Neural cell (in vitro differentiated cells): Measurements from ENCODE around the gene PLD4. TPM values are rescaled to one million over a fixed set of nuclear protein-coding genes. Genes with fewer than 3 reads are reported as not detected.

Experiments
- H2AFZ ChIP-seq: fragments of 200-600, 300-800 bp; sonication (generic), shearing (Covaris generic); 2 replicates; pipeline ENCODE4 v1.6.0; 2014; ENCODE audit warnings: low read depth, mild to moderate bottlenecking, antibody characterized with exemption, low read length, moderate library complexity
- H3F3A ChIP-seq: fragments of 200-600 bp; shearing (Covaris generic); 2 replicates; pipeline ENCODE4 v1.6.1; 2016; ENCODE audit warnings: mild to moderate bottlenecking, moderate library complexity, mixed read lengths, antibody characterized with exemption, low read length; ENCODE audit not compliant: insufficient read depth, poor library complexity, severe bottlenecking
- H3K27ac ChIP-seq: fragments of 200-600, 300-800 bp; sonication (generic), shearing (Covaris generic); 2 replicates; pipeline ENCODE4 v1.5.1; 2014; ENCODE audit warnings: mild to moderate bottlenecking, low read length, moderate library complexity
- H3K27me3 ChIP-seq: fragments of 300-800, 200-600 bp; sonication (generic), shearing (Covaris generic); 2 replicates; pipeline ENCODE4 v1.6.0; 2014; ENCODE audit warnings: mild to moderate bottlenecking, low read depth, low read length, moderate library complexity; ENCODE audit not compliant: insufficient read depth
- H3K36me3 ChIP-seq: fragments of 300-800, 200-600 bp; sonication (generic), shearing (Covaris generic); 2 replicates; pipeline ENCODE4 v1.5.1; 2014; ENCODE audit warnings: mild to moderate bottlenecking, antibody characterized with exemption, low read length, moderate library complexity; ENCODE audit not compliant: insufficient read depth
- H3K4me2 ChIP-seq: fragments of 300-800, 200-600 bp; sonication (generic), shearing (Covaris generic); 2 replicates; pipeline ENCODE4 v1.6.0; 2014; ENCODE audit warnings: mild to moderate bottlenecking, low read length
- H3K4me3 ChIP-seq: fragments of 300-800, 200-600 bp; sonication (generic), shearing (Covaris generic); 2 replicates; pipeline ENCODE4 v1.5.1; 2014; ENCODE audit warnings: mild to moderate bottlenecking, low read length, moderate library complexity
- H3K79me2 ChIP-seq: fragments of 200-600 bp; shearing (Covaris generic); replicated peaks from 2 replicates; pipeline ENCODE4 v1.6.0; 2014; ENCODE audit warnings: mild to moderate bottlenecking, low read length, moderate library complexity; ENCODE audit not compliant: insufficient read depth
- H3K9ac ChIP-seq: fragments of 300-800, 200-600 bp; sonication (generic), shearing (Covaris generic); 2 replicates; pipeline ENCODE4 v1.6.1; 2016; ENCODE audit warnings: mild to moderate bottlenecking, low read length, mixed read lengths
- H3K9me2 ChIP-seq: fragments of 200-600 bp; shearing (Covaris generic); 2 replicates; pipeline ENCODE4 v1.6.1; 2016; ENCODE audit warnings: mild to moderate bottlenecking, low read length, mixed read lengths; ENCODE audit not compliant: insufficient read depth
- H3K9me3 ChIP-seq: fragments of 200-600, 300-800 bp; sonication (generic), shearing (Covaris generic); 2 replicates; pipeline ENCODE4 v1.6.1; 2016; ENCODE audit warnings: mild to moderate bottlenecking, mixed run types, low read length, moderate library complexity, mixed read lengths
- H4K20me1 ChIP-seq: fragments of 200-600 bp; shearing (Covaris generic); 2 replicates; pipeline ENCODE4 v1.6.1; 2016; ENCODE audit warnings: mild to moderate bottlenecking, mixed run types; ENCODE audit not compliant: insufficient read depth
- EP300 ChIP-seq: fragments of 450-650 bp; conservative IDR thresholded peaks from 2 replicates; pipeline ENCODE4 v1.6.1; 2014; ENCODE audit warnings: antibody characterized with exemption, mild to moderate bottlenecking, moderate library complexity; ENCODE audit not compliant: poor library complexity, severe bottlenecking
- EZH2 ChIP-seq: fragments of 200-600, 300-800 bp; shearing (Covaris generic), sonication (generic); IDR thresholded peaks from 2 replicates; pipeline ENCODE4 v1.6.1; 2014; ENCODE audit warnings: antibody characterized with exemption, low read length, borderline replicate concordance, mild to moderate bottlenecking; ENCODE audit not compliant: insufficient read depth, poor library complexity, severe bottlenecking
- MXI1 ChIP-seq: fragments of 450-650 bp; conservative IDR thresholded peaks from 2 replicates; pipeline ENCODE4 v1.6.1; 2014; ENCODE audit warnings: antibody characterized with exemption, mild to moderate bottlenecking; ENCODE audit not compliant: poor library complexity, severe bottlenecking
- POLR2AphosphoS5 ChIP-seq: IDR thresholded peaks from 2 replicates; pipeline ENCODE4 v1.6.1; 2012
- RAD21 ChIP-seq: fragments of 450-650 bp; conservative IDR thresholded peaks from 2 replicates; pipeline ENCODE4 v1.6.1; 2014; ENCODE audit warnings: antibody characterized with exemption, mild to moderate bottlenecking, moderate library complexity
- SMC3 ChIP-seq: fragments of 450-650 bp; conservative IDR thresholded peaks from 2 replicates; pipeline ENCODE4 v1.6.1; 2014; ENCODE audit warnings: antibody characterized with exemption, mild to moderate bottlenecking, moderate library complexity; ENCODE audit not compliant: poor library complexity
- TAF1 ChIP-seq: IDR thresholded peaks from 2 replicates; pipeline ENCODE4 v1.6.1; 2012; ENCODE audit warnings: low read depth
- polyA plus RNA-seq: library from polyadenylated mRNA; depleted of rRNA; stranded (reverse); fragments of >200 nt; gene quantifications from 2 replicates; pipeline ENCODE4 v1.2.3, GENCODE V29; 2014
- TF ChIP-seq, protein P1 (sequence below): fragments of 450-650 bp; IDR thresholded peaks from 2 replicates; pipeline ENCODE4 v1.5.1; 2014; ENCODE audit warnings: antibody characterized with exemption, mild to moderate bottlenecking, moderate library complexity; ENCODE audit not compliant: poor library complexity, severe bottlenecking
- TF ChIP-seq, protein P2 (sequence below): IDR thresholded peaks from 2 replicates; pipeline ENCODE4 v1.6.1; 2012; ENCODE audit warnings: borderline replicate concordance

The PLD4 gene
- polyA plus RNA-seq, 1 donor from 2014 or later: not detected

GRCh38 chr14:104966261-104966865 lies 41.7 kb downstream of the PLD4 start:
- H3K27me3 ChIP-seq: no peaks in the 10 kb centered on the region
- H4K20me1 ChIP-seq: no peaks in the 10 kb centered on the region
- H3K27ac ChIP-seq: no peak overlapping the region
- H2AFZ ChIP-seq: no peak overlapping the region
- H3K9me3 ChIP-seq: no peaks in the 10 kb centered on the region
- no peaks in the 10 kb centered on the region for H3K79me2 ChIP-seq
- no peaks in the 10 kb centered on the region for H3K36me3 ChIP-seq
- H3F3A ChIP-seq: no peaks in the 10 kb centered on the region
- H3K4me3 ChIP-seq: no peak overlapping the region
- H3K9ac ChIP-seq: no peak overlapping the region
- no peaks in the 10 kb centered on the region for H3K9me2 ChIP-seq
- H3K4me2 ChIP-seq: no peak overlapping the region
- TF ChIP-seq, protein P1, sequence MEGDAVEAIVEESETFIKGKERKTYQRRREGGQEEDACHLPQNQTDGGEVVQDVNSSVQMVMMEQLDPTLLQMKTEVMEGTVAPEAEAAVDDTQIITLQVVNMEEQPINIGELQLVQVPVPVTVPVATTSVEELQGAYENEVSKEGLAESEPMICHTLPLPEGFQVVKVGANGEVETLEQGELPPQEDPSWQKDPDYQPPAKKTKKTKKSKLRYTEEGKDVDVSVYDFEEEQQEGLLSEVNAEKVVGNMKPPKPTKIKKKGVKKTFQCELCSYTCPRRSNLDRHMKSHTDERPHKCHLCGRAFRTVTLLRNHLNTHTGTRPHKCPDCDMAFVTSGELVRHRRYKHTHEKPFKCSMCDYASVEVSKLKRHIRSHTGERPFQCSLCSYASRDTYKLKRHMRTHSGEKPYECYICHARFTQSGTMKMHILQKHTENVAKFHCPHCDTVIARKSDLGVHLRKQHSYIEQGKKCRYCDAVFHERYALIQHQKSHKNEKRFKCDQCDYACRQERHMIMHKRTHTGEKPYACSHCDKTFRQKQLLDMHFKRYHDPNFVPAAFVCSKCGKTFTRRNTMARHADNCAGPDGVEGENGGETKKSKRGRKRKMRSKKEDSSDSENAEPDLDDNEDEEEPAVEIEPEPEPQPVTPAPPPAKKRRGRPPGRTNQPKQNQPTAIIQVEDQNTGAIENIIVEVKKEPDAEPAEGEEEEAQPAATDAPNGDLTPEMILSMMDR: no peak
- TF ChIP-seq EP300: no peak
- TF ChIP-seq, protein P2, sequence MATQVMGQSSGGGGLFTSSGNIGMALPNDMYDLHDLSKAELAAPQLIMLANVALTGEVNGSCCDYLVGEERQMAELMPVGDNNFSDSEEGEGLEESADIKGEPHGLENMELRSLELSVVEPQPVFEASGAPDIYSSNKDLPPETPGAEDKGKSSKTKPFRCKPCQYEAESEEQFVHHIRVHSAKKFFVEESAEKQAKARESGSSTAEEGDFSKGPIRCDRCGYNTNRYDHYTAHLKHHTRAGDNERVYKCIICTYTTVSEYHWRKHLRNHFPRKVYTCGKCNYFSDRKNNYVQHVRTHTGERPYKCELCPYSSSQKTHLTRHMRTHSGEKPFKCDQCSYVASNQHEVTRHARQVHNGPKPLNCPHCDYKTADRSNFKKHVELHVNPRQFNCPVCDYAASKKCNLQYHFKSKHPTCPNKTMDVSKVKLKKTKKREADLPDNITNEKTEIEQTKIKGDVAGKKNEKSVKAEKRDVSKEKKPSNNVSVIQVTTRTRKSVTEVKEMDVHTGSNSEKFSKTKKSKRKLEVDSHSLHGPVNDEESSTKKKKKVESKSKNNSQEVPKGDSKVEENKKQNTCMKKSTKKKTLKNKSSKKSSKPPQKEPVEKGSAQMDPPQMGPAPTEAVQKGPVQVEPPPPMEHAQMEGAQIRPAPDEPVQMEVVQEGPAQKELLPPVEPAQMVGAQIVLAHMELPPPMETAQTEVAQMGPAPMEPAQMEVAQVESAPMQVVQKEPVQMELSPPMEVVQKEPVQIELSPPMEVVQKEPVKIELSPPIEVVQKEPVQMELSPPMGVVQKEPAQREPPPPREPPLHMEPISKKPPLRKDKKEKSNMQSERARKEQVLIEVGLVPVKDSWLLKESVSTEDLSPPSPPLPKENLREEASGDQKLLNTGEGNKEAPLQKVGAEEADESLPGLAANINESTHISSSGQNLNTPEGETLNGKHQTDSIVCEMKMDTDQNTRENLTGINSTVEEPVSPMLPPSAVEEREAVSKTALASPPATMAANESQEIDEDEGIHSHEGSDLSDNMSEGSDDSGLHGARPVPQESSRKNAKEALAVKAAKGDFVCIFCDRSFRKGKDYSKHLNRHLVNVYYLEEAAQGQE: no peak
- no peak for TF ChIP-seq EZH2

DNA sequence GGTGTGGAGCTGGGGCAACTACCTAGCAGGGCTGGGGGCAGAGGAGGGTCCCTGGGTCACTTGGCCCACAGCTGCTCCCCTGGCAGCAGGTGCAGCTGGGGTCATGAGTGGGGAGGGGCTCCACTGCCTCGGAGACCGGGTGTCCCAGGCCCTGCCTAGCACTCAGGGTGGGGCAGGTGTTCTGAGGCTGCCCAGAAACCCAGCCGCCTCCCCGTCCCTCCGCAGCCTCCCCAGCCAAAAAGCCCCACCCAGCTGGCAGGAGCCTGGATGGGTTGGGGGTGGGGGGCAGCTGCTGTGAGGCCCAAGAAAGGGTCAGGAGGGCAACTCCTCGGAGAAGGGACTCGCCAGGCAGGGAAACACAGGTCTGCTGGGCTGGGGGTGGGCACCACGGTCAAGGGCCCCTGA lies 42.3 kb downstream of the PLD4 start:
- no peak overlapping the region for H3K27ac ChIP-seq
- H3K4me3 ChIP-seq: no peak overlapping the region
- no peak overlapping the region for H3K4me2 ChIP-seq

GRCh38 chr14:104967386-104968152 lies 42.9 kb downstream of the PLD4 start:
- Histone ChIP-seq H3K4me2 (no peak overlapping the region), H3K27ac (no peak overlapping the region), H3K79me2 (no peaks in the 10 kb centered on the region), H3K4me3 (no peak overlapping the region), H3K27me3 (no peaks in the 10 kb centered on the region), H3K9ac (no peak overlapping the region), H3K9me3 (no peaks in the 10 kb centered on the region), H3K36me3 (no peaks in the 10 kb centered on the region), H3K9me2 (no peaks in the 10 kb centered on the region), H3F3A (no peaks in the 10 kb centered on the region), H2AFZ (no peak overlapping the region), H4K20me1 (no peaks in the 10 kb centered on the region)
- TF ChIP-seq, protein P2: no peak
- TF ChIP-seq EP300: no peak
- TF ChIP-seq POLR2AphosphoS5: no peak
- TF ChIP-seq MXI1: no peak
- TF ChIP-seq, protein P1: no peak
- no peak for TF ChIP-seq TAF1
- TF ChIP-seq EZH2: no peak

More for the DNA sequence above, 42.3 kb downstream of the PLD4 start:
- Histone ChIP-seq H4K20me1 (no peaks in the 10 kb centered on the region), H3K9me2 (no peaks in the 10 kb centered on the region), H3K27me3 (no peaks in the 10 kb centered on the region), H2AFZ (no peak overlapping the region), H3K9me3 (no peaks in the 10 kb centered on the region), H3K36me3 (no peaks in the 10 kb centered on the region), H3K79me2 (no peaks in the 10 kb centered on the region), H3K9ac (no peak overlapping the region), H3F3A (no peaks in the 10 kb centered on the region)
- no peak for TF ChIP-seq SMC3
- TF ChIP-seq EZH2: no peak
- no peak for TF ChIP-seq POLR2AphosphoS5
- no peak for TF ChIP-seq RAD21
- TF ChIP-seq EP300: no peak
- no peak for TF ChIP-seq MXI1
- no peak for TF ChIP-seq TAF1
